Esophagus muscularis mucosa (tissue), 4 donors: ENCODE measurements around the gene LRP6.

Experiments used
- EP300 ChIP-seq: sonication (generic); formaldehyde crosslinking; IDR thresholded peaks from one replicate; pipeline ENCODE4 v1.6.1; 2017; ENCODE audit warnings: antibody characterized with exemption
- POLR2A ChIP-seq: fragments of 450-650 bp; IDR thresholded peaks from one replicate; pipeline ENCODE4 v1.6.1; 2017; ENCODE audit warnings: antibody characterized with exemption, moderate library complexity, mild to moderate bottlenecking, low read depth
- POLR2AphosphoS5 ChIP-seq, 2 donors: sonication (generic); formaldehyde crosslinking; IDR thresholded peaks; one replicate each; pipeline ENCODE4 v1.6.1; 2017; ENCODE audit warnings: antibody characterized with exemption in 2 of 2
- TF ChIP-seq, protein P1 (sequence below), 3 experiments: fragments of 200-600 bp in 2 of 3; fragments of 450-650 bp in 1 of 3; sonication (generic) in 2 of 3; IDR thresholded peaks; one replicate each; pipeline ENCODE4 v1.5.1; 2017 to 2019; ENCODE audit warnings: antibody characterized with exemption in 3 of 3, mild to moderate bottlenecking in 2 of 3, moderate library complexity in 1 of 3

DNA sequence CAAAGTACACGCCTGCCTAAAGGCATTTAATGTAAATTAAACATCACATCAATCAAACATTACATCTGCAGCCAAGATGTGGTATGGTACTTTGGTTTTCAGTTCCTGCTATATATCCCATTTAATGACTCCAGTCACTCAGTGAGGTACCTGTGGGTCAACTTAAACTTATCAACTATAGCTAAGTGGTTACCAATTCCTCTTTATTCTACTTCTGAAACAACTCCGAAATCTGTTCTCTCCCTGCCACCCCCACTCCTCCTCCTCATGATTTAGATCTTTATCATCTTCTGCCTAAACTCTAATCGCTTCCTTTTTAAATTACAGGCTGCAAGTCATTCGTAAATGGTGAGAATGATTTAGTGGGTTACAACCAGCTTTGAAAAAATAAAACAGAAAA, 138.2 kb downstream of the LRP6 start:
- TF ChIP-seq, protein P1, sequence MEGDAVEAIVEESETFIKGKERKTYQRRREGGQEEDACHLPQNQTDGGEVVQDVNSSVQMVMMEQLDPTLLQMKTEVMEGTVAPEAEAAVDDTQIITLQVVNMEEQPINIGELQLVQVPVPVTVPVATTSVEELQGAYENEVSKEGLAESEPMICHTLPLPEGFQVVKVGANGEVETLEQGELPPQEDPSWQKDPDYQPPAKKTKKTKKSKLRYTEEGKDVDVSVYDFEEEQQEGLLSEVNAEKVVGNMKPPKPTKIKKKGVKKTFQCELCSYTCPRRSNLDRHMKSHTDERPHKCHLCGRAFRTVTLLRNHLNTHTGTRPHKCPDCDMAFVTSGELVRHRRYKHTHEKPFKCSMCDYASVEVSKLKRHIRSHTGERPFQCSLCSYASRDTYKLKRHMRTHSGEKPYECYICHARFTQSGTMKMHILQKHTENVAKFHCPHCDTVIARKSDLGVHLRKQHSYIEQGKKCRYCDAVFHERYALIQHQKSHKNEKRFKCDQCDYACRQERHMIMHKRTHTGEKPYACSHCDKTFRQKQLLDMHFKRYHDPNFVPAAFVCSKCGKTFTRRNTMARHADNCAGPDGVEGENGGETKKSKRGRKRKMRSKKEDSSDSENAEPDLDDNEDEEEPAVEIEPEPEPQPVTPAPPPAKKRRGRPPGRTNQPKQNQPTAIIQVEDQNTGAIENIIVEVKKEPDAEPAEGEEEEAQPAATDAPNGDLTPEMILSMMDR (IDR thresholded peaks at IDR 0.05) = no peak
- TF ChIP-seq POLR2A (no peak), EP300 (no peak), POLR2AphosphoS5 (IDR thresholded peaks at IDR 0.05) (no peak)
